Mammary microvascular endothelial cell (primary cell): Measurements from ENCODE around the gene GMCL1. TPM values are rescaled to one million over a fixed set of nuclear protein-coding genes. Genes with fewer than 3 reads are reported as not detected.

Experiments used
- total RNA-seq: library from RNA; depleted of rRNA; stranded (reverse); fragments of >200 nt; gene quantifications from 2 replicates; pipeline ENCODE4 v1.2.3, GENCODE V29; 2015

The GMCL1 gene
- 8.3 and 8.6 TPM in 2 replicates for total RNA-seq

GRCh38 chr2:69829256-69830044 lies at the start of gene GMCL1:
Gene GMCL1, plus strand, starts transcription at chr2:69829660. Its CDS starts 233 bp downstream, at chr2:69829893.

GRCh38 chr2:69893684-69894551 lies 64.5 kb downstream of the GMCL1 start, which contains the start of gene SNRNP27:
Gene SNRNP27, plus strand, starts transcription at chr2:69893956. Its CDS starts 29 bp downstream, at chr2:69893985.

GRCh38 chr2:69914950-69915945 lies 85.8 kb downstream of the GMCL1 start, which contains the start of gene MXD1:
Gene MXD1, plus strand, starts transcription at chr2:69915109. Its CDS starts 222 bp downstream, at chr2:69915331.

Other genes with a start within 250 kb of the GMCL1 start
- 38.9 and 39.5 TPM in 2 replicates for gene AAK1, start 185.9 kb upstream of the GMCL1 start, total RNA-seq
- gene ANXA4, start 87.5 kb upstream of the GMCL1 start, total RNA-seq, result 70.0 and 78.1 TPM in 2 replicates
- 48.5 and 55.8 TPM in 2 replicates for gene SNRNP27, start 64.3 kb downstream of the GMCL1 start, total RNA-seq
- gene MXD1, start 85.4 kb downstream of the GMCL1 start, total RNA-seq, result 3.9 TPM in 2 replicates
- 0.10 and 0.20 TPM in 2 replicates for gene ASPRV1, start 132.0 kb downstream of the GMCL1 start, total RNA-seq